B cell (primary cell): ENCODE measurements around the gene DCTN3. TPM values are rescaled to one million over a fixed set of nuclear protein-coding genes. Genes with fewer than 3 reads are reported as not detected.

Source experiments
- ATAC-seq: fragments of 200-7000 bp; cut with Tn5 transposase; one replicate; pipeline ENCODE4 v1.10.0; 2021; ENCODE audit warnings: low read depth, mild to moderate bottlenecking, moderate number of reproducible peaks, moderate library complexity
- CTCF ChIA-PET: fragments of 350-600 bp; sonication (Branson Sonifier 250); formaldehyde crosslinking; loops from one replicate; lab custom pipeline; 2021; ENCODE audit warnings: antibody characterized with exemption, inconsistent platforms; lab: Charles Lee
- POLR2A ChIA-PET: fragments of 350-600 bp; sonication (Branson Sonifier 250); formaldehyde crosslinking; loops from one replicate; lab custom pipeline; 2021; ENCODE audit warnings: antibody characterized with exemption; lab: Charles Lee
- DNase-seq: peaks from one replicate; pipeline ENCODE4 v3.0.0; 2013
- H2AFZ ChIP-seq: 2 replicates; pipeline ENCODE4 v1.6.1; 2012; ENCODE audit warnings: mild to moderate bottlenecking, low read depth, low read length; ENCODE audit not compliant: insufficient read depth, poor library complexity, severe bottlenecking
- H3K27ac ChIP-seq, 2 donors: 1 replicate in 1 of 2; 2 replicates in 1 of 2; pipeline ENCODE4 v1.5.1; 2012 to 2013; ENCODE audit warnings: low read length in 2 of 2, mild to moderate bottlenecking in 2 of 2, moderate library complexity in 1 of 2
- H3K27me3 ChIP-seq, 4 experiments: fragments of 200-600 bp in 1 of 4; sonication (generic) in 1 of 4; replicated peaks in 1 of 4; 1 replicate in 2 of 4; 2 replicates in 2 of 4; pipeline versions ENCODE4 v1.6.1 to v1.7.0; 2013 to 2016; ENCODE audit warnings: low read length in 3 of 4, mild to moderate bottlenecking in 2 of 4, mixed read lengths in 1 of 4, moderate library complexity in 1 of 4; ENCODE audit not compliant: insufficient read depth in 4 of 4, control insufficient read depth in 3 of 4; ENCODE audit errors: control extremely low read depth in 1 of 4
- H3K36me3 ChIP-seq, 2 experiments: replicated peaks in 1 of 2; 1 replicate in 1 of 2; 2 replicates in 1 of 2; pipeline versions ENCODE4 v1.6.1 to v1.7.1; 2013; ENCODE audit warnings: low read length in 1 of 2; ENCODE audit not compliant: insufficient read depth in 2 of 2, control insufficient read depth in 1 of 2; ENCODE audit errors: control extremely low read depth in 1 of 2, extremely low read depth in 1 of 2
- H3K4me1 ChIP-seq, 2 donors: fragments of 200-600 bp in 1 of 2; sonication (generic) in 1 of 2; 1 replicate in 1 of 2; 2 replicates in 1 of 2; pipeline versions ENCODE4 v1.5.1 to v1.6.1; 2013 to 2017; ENCODE audit warnings: low read length in 2 of 2; ENCODE audit not compliant: control insufficient read depth in 2 of 2, insufficient read depth in 2 of 2
- H3K4me2 ChIP-seq: replicated peaks from 2 replicates; pipeline ENCODE3; 2012; ENCODE audit warnings: mild to moderate bottlenecking, low read depth, low read length; ENCODE audit not compliant: poor library complexity, severe bottlenecking
- H3K4me3 ChIP-seq, 5 experiments: fragments of 200-600 bp in 1 of 5; sonication (generic) in 1 of 5; 1 replicate in 3 of 5; 2 replicates in 2 of 5; pipeline versions ENCODE4 v1.5.1 to v1.7.0; 2011 to 2016; ENCODE audit warnings: low read length in 4 of 5, mild to moderate bottlenecking in 4 of 5, low read depth in 2 of 5, control low read depth in 1 of 5, moderate library complexity in 1 of 5; ENCODE audit not compliant: insufficient read depth in 1 of 5; ENCODE audit errors: control extremely low read depth in 1 of 5, extremely low read depth in 1 of 5
- H3K79me2 ChIP-seq: fragments of 200-600 bp; sonication (generic); one replicate; pipeline ENCODE4 v1.6.0; 2016; ENCODE audit warnings: low read length; ENCODE audit not compliant: control insufficient read depth, insufficient read depth
- H3K9ac ChIP-seq: fragments of 200-600 bp; sonication (generic); 2 replicates; pipeline ENCODE4 v1.6.1; 2017; ENCODE audit warnings: mild to moderate bottlenecking, low read length, moderate library complexity
- H3K9me3 ChIP-seq, 3 donors: one replicate each; pipeline versions ENCODE4 v1.6.1 to v1.7.1; 2013; ENCODE audit warnings: low read length in 2 of 3; ENCODE audit not compliant: control insufficient read depth in 2 of 3, insufficient read depth in 1 of 3; ENCODE audit errors: control extremely low read depth in 1 of 3
- H4K20me1 ChIP-seq: 2 replicates; pipeline ENCODE4 v1.6.0; 2012; ENCODE audit warnings: mild to moderate bottlenecking, low read length; ENCODE audit not compliant: insufficient read depth, control insufficient read depth, poor library complexity, severe bottlenecking
- H3K27ac Mint-ChIP-seq: one replicate; pipeline ENCODE4 v1.8.0; 2021; ENCODE audit warnings: mixed read lengths
- H3K27me3 Mint-ChIP-seq: one replicate; pipeline ENCODE4 v1.8.0; 2021; ENCODE audit warnings: mixed read lengths
- H3K4me1 Mint-ChIP-seq: one replicate; pipeline ENCODE4 v1.8.0; 2021; ENCODE audit warnings: mixed read lengths
- H3K4me3 Mint-ChIP-seq: one replicate; pipeline ENCODE4 v1.8.0; 2021; ENCODE audit warnings: mixed read lengths
- H3K9me3 Mint-ChIP-seq: one replicate; pipeline ENCODE4 v1.8.0; 2022; ENCODE audit warnings: mixed read lengths; ENCODE audit not compliant: insufficient read depth
- CTCF ChIP-seq: fragments of 200-600 bp; IDR thresholded peaks from one replicate; pipeline ENCODE4 v1.8.0; 2022; ENCODE audit warnings: antibody characterized with exemption, mild to moderate bottlenecking
- EZH2 ChIP-seq: IDR thresholded peaks from 2 replicates; pipeline ENCODE4 v1.6.1; 2012; ENCODE audit warnings: borderline replicate concordance, low read depth, mild to moderate bottlenecking, moderate library complexity, low read length; ENCODE audit not compliant: insufficient read depth, poor library complexity, severe bottlenecking
- WGBS: methylation state at CpG from one replicate; pipeline ENCODE4 v1.1.5; 2013; ENCODE audit warnings: missing lambda C conversion rate; ENCODE audit not compliant: insufficient coverage; 5-methylcytosine and 5-hydroxymethylcytosine counted together
- intact Hi-C: fragments of 100-400 bp; cut with micrococcal nuclease; formaldehyde crosslinking; loops from one replicate; pipeline ENCODE4 v1.10.0; 2022
- polyA plus RNA-seq: library from polyadenylated mRNA; depleted of rRNA; stranded (reverse); fragments of >200 nt; gene quantifications from 2 replicates; pipeline ENCODE4 v1.2.3, GENCODE V29; 2012
- total RNA-seq, 2 donors: library from RNA; stranded (reverse); fragments of 120-200 nt in 1 of 2; gene quantifications; 1 replicate in 1 of 2; 2 replicates in 1 of 2; pipeline versions ENCODE4 v1.2.3 to v1.2.4, GENCODE V29; 2013 to 2022

The DCTN3 gene
- total and polyA plus RNA-seq, 2 donors (not counting 1 experiment from before 2014, with no cell fraction given), result 48.2 to 75.0 TPM

DNA sequence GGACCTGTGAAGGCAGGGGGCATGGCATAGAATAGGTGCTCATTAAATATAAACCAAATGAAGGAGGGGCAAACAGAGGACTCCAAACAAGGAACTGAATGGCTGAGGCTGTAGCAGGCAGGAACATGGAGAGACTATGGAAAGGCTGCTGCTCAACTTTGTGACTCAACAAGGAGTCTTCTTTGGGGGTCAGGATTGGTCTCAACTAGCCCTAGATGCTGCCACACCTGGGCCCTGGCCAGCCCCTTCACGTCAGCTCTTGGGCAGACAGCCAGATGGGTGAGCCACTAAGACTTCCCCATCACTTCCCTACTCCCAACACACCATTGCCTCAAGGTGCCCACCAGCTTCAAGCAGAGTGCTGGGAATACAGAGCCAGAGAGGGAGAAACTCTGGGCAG is 19.4 kb downstream of the DCTN3 start:
- ATAC-seq, result no peak
- no peaks in the 10 kb centered on the region for H3K9me3 Mint-ChIP-seq

GRCh38 chr9:34599546-34599945 is 20.7 kb downstream of the DCTN3 start:
- POLR2A ChIA-PET, result no interaction called here
- H3K9ac ChIP-seq, result no peak overlapping the region
- H3K4me3 ChIP-seq, result no peak overlapping the region
- H3K27ac Mint-ChIP-seq, result no peak overlapping the region
- H3K27me3 ChIP-seq, result peaks cover 0 to 23% (median 4%) of the 10 kb centered on the region in 4 experiments
- no peaks in the 10 kb centered on the region for H3K4me1 ChIP-seq
- no peak for ATAC-seq
- TF ChIP-seq EZH2 (no peak), CTCF (no peak)
- no peaks in the 10 kb centered on the region for H3K36me3 ChIP-seq
- peaks cover 38% of the 10 kb centered on the region for H3K27me3 Mint-ChIP-seq
- no peak overlapping the region for H3K4me3 Mint-ChIP-seq
- H3K4me2 ChIP-seq, result no peak overlapping the region
- H3K4me1 Mint-ChIP-seq, result no peaks in the 10 kb centered on the region
- H4K20me1 ChIP-seq, result no peaks in the 10 kb centered on the region
- H3K9me3 Mint-ChIP-seq, result no peaks in the 10 kb centered on the region
- H3K79me2 ChIP-seq, result no peaks in the 10 kb centered on the region
- H3K9me3 ChIP-seq, result peaks cover 0 to under 1% (median 0%) of the 10 kb centered on the region in 3 donors
- intact Hi-C loops, result loop anchor here (10.0 kb wide), 1 partner anchor 975 kb away; no protein-coding TSS in a partner anchor
- WGBS, result no CpG with 5 or more reads among the region's 1 CpG
- H3K27ac ChIP-seq, result no peak overlapping the region
- no peak overlapping the region for H2AFZ ChIP-seq
- CTCF ChIA-PET, result interaction anchor here (1.1 kb wide), 1 partner anchor 12 kb away, joined by 4 read pairs; no protein-coding TSS in a partner anchor
- DNase-seq, result no peak

More for the DNA sequence above, 19.4 kb downstream of the DCTN3 start:
- Histone ChIP-seq H3K4me2 (no peak overlapping the region), H3K9me3 (no peaks in the 10 kb centered on the region), H3K9ac (no peak overlapping the region), H3K4me3 (no peak overlapping the region), H4K20me1 (no peaks in the 10 kb centered on the region), H3K36me3 (no peaks in the 10 kb centered on the region), H3K27me3 (peaks cover 0 to 20% (median 3%) of the 10 kb centered on the region in 4 experiments), H2AFZ (no peak overlapping the region), H3K27ac (no peak overlapping the region), H3K79me2 (no peaks in the 10 kb centered on the region), H3K4me1 (no peaks in the 10 kb centered on the region)
- CTCF ChIA-PET, result interaction anchor here (0.9 to 1.3 kb wide), 5 partner anchors 9 to 267 kb away, joined by 3 to 6 read pairs (median 4); no protein-coding TSS in a partner anchor
- Mint-ChIP-seq H3K27me3 (peaks cover 31% of the 10 kb centered on the region), H3K4me1 (no peaks in the 10 kb centered on the region), H3K4me3 (no peak overlapping the region), H3K27ac (no peak overlapping the region)
- intact Hi-C loops, result no loop called here
- no peak for TF ChIP-seq CTCF
- TF ChIP-seq EZH2, result no peak
- 14% methylated on average over 1 of the region's 1 CpG for WGBS
- no peak for DNase-seq
- POLR2A ChIA-PET, result no interaction called here
